ENCODE measurements around the gene NPHS1. TPM values are rescaled to one million over a fixed set of nuclear protein-coding genes. Genes with fewer than 3 reads are reported as not detected.

NPHS1 gene
- total and polyA plus RNA-seq, 9 of the 15 experiments (the other 6 are each of a cell fraction or from before 2014, with no cell fraction given): 0.01 to 0.28 (median 0.14) TPM; not detected in 5

DNA sequence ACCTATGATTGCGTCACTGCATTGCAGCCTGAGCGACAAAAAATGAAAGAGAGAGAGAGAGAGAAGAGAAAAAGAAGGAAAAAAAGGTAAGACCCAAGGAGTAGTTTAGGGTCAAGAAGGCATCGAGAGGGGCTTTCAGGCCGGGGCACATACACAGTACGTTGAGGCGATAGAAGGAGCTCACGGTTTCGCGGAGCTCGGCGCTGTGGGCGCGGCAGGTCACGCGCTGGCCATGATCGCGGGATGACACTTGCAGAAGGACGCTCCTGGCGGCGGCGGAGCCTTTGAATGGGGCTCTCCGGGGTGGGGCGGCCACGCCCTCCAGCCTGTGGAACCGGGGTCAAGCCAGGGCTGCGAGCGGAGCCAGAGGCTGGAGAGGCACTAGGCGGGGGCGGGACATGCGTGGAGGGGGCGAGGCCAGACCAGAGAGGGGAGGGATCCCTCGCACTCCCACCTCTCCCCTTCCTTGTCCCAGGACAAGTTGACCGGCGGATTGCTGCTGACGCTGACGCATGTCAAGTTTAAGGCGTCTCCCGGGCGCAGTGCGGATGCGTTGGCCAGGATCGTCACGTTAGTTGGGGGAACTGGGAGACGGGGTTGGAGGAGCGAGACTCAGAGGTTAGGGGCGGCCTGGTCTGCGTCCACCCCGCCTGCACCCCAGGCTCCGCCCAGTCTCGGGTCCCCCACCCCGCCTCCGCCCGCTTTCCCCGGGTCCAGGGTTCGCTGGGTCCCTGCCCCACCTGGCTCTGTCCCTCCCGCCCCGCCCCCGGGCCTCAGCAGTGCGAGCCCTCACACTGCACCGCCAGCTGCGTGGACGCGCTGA is 6.9 kb downstream of the NPHS1 start (continued):
- TF ChIP-seq, protein P1, sequence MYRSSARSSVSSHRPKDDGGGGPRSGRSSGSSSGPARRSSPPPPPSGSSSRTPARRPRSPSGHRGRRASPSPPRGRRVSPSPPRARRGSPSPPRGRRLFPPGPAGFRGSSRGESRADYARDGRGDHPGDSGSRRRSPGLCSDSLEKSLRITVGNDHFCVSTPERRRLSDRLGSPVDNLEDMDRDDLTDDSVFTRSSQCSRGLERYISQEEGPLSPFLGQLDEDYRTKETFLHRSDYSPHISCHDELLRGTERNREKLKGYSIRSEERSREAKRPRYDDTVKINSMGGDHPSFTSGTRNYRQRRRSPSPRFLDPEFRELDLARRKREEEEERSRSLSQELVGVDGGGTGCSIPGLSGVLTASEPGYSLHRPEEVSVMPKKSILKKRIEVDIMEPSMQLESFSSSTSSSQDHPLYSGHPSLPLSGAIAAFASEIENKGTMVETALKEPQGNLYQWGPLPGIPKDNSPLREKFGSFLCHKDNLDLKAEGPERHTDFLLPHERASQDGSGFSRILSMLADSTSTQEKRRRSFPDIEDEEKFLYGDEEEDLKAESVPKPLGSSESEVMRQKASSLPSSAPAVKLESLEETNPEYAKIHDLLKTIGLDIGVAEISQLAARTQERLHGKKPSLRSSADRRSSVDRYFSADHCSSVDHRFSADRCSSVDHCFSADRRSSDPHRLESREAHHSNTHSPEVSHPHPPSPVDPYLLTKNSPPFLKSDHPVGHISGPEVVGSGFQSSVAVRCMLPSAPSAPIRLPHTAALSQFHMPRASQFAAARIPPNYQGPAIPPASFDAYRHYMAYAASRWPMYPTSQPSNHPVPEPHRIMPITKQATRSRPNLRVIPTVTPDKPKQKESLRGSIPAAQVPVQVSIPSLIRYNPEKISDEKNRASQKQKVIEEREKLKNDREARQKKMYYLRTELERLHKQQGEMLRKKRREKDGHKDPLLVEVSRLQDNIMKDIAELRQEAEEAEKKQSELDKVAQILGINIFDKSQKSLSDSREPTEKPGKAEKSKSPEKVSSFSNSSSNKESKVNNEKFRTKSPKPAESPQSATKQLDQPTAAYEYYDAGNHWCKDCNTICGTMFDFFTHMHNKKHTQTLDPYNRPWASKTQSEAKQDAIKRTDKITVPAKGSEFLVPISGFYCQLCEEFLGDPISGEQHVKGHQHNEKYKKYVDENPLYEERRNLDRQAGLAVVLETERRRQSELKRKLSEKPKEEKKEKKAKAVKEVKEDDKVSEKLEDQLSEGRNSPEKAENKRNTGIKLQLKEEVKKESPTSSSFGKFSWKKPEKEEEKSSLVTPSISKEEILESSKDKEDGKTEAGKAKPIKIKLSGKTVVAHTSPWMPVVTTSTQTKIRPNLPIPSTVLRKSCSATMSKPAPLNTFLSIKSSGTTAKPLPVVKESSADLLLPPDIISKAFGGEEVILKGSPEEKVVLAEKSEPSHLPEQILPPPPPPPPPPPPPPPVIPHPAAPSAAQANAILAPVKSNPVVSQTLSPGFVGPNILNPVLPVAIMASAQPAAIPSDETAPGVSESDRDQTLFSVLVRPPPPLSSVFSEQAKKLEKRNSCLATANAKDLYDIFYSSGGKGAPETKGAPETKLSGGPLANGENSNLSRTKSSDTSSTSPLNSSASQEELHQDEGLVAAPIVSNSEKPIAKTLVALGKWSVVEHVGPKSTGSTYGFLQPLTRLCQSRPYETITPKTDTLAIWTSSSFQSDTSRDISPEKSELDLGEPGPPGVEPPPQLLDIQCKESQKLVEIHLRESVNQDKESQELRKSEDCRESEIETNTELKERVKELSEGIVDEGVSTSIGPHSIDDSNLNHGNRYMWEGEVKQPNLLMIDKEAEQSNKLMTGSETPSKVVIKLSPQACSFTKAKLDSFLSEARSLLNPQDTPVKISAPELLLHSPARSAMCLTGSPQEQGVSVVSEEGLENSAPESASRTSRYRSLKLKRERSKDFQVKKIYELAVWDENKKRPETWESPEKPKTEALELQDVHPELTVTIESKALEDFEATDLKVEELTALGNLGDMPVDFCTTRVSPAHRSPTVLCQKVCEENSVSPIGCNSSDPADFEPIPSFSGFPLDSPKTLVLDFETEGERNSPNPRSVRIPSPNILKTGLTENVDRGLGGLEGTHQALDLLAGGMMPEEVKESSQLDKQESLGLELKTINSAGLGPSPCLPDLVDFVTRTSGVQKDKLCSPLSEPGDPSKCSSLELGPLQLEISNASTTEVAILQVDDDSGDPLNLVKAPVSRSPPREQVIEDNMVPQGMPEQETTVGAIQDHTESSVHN (IDR thresholded peaks at IDR 0.05; ENCODE audit: borderline replicate concordance in 1 of 2, low read depth in 1 of 2): peak in 1 of 2 experiments; percentile 64; a peak in 1 of 4 replicates
- TF ChIP-seq CHD4 (IDR thresholded peaks at IDR 0.05; ENCODE audit: insufficient read depth, insufficient replicate concordance, low read depth, low read length, poor library complexity, severe bottlenecking) (no peak), ZNF165 (CRISPR knock-in tag; IDR thresholded peaks at IDR 0.05; ENCODE audit: borderline replicate concordance) (no peak), PHF20 (IDR thresholded peaks at IDR 0.05; ENCODE audit: partially characterized antibody) (no peak), BRD9 (IDR thresholded peaks at IDR 0.05; ENCODE audit: low read depth, partially characterized antibody) (no peak)
- TF ChIP-seq, protein P2, sequence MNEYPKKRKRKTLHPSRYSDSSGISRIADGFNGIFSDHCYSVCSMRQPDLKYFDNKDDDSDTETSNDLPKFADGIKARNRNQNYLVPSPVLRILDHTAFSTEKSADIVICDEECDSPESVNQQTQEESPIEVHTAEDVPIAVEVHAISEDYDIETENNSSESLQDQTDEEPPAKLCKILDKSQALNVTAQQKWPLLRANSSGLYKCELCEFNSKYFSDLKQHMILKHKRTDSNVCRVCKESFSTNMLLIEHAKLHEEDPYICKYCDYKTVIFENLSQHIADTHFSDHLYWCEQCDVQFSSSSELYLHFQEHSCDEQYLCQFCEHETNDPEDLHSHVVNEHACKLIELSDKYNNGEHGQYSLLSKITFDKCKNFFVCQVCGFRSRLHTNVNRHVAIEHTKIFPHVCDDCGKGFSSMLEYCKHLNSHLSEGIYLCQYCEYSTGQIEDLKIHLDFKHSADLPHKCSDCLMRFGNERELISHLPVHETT (CRISPR knock-in tag; conservative IDR thresholded peaks at IDR 0.05 in 1 of 2, IDR thresholded peaks at IDR 0.05 in 1 of 2): no peak
- TF ChIP-seq, protein P3, sequence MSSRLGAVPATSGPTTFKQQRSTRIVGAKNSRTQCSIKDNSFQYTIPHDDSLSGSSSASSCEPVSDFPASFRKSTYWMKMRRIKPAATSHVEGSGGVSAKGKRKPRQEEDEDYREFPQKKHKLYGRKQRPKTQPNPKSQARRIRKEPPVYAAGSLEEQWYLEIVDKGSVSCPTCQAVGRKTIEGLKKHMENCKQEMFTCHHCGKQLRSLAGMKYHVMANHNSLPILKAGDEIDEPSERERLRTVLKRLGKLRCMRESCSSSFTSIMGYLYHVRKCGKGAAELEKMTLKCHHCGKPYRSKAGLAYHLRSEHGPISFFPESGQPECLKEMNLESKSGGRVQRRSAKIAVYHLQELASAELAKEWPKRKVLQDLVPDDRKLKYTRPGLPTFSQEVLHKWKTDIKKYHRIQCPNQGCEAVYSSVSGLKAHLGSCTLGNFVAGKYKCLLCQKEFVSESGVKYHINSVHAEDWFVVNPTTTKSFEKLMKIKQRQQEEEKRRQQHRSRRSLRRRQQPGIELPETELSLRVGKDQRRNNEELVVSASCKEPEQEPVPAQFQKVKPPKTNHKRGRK (tag; IDR thresholded peaks at IDR 0.05): no peak

Data from K562 (cell line).